C4-2B (cell line): ENCODE results near the gene BRAF.

ENCODE experiments used
- CTCF ChIP-seq: fragments of 450-650 bp; conservative IDR thresholded peaks from 2 replicates; pipeline ENCODE4 v1.5.1; 2017; ENCODE audit warnings: mild to moderate bottlenecking
- ZFX ChIP-seq: fragments of 450-650 bp; IDR thresholded peaks from 2 replicates; pipeline ENCODE4 v1.6.1; 2017

- TF ChIP-seq CTCF (no peak), ZFX (no peak)
These were observed 60.9 kb downstream of the BRAF start for GRCh38 chr7:140863867-140864266.
